ENCODE data around the gene C6orf132. TPM values are rescaled to one million over a fixed set of nuclear protein-coding genes. Genes with fewer than 3 reads are reported as not detected.

C6orf132 gene
- total RNA-seq, 2 donors from 2014 or later: 0.54 to 2.4 TPM

DNA sequence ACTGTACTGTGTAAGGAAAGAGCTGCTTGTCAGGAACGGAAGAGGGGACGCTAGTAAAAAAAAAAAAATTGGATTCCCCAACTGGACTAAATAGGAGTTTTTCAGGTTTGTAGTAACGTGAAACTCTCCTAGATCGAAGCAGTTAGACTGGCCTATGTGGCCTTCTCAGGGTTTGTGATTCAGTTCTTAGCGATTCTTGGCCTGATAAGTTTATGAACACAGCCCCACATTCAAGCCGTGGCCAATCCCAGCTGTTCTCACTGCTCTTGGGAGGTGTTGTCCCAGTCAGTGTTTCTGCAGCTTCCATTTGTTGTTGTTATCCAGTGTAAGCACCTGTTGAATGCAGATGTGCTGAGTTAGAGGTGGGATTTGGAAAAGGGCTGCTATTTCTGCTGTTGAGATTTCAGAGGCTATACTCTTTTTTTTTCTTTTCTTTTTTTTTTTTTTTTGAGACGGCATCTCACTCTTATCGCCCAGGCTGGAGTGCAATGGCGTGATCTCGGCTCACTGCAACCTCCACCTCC is 62.4 kb downstream of the C6orf132 start:
- no peaks in the 10 kb centered on the region for H3K9me3 ChIP-seq
- ATAC-seq (ENCODE audit: insufficient number of reproducible peaks, low FRiP score, low read depth) (no peak), DNase-seq (ENCODE audit: low spot score) (no peak)
- H3K4me3 ChIP-seq: no peak overlapping the region
- no peaks in the 10 kb centered on the region for H3K27me3 ChIP-seq (replicated peaks; ENCODE audit: insufficient read depth)
- H3K36me3 ChIP-seq: peaks cover 17% of the 10 kb centered on the region
- H3K4me1 ChIP-seq (ENCODE audit: control insufficient read depth in 1 of 2, low read depth in 2 of 2): no peaks in the 10 kb centered on the region
- no peak for TF ChIP-seq CTCF (IDR thresholded peaks at IDR 0.05)
- H3K27ac ChIP-seq: no peak overlapping the region

GRCh38 chr6:42078386-42078785 is 64.0 kb downstream of the C6orf132 start:
- no peak for ATAC-seq (ENCODE audit: insufficient number of reproducible peaks, low FRiP score, low read depth)
- TF ChIP-seq CTCF (IDR thresholded peaks at IDR 0.05): no peak
- Histone ChIP-seq H3K4me3 (no peak overlapping the region), H3K9me3 (no peaks in the 10 kb centered on the region), H3K36me3 (peaks cover 17% of the 10 kb centered on the region), H3K4me1 (ENCODE audit: control insufficient read depth in 1 of 2, low read depth in 2 of 2) (no peaks in the 10 kb centered on the region), H3K27ac (no peak overlapping the region), H3K27me3 (replicated peaks; ENCODE audit: insufficient read depth) (no peaks in the 10 kb centered on the region)
- DNase-seq (ENCODE audit: low spot score): no peak

GRCh38 chr6:42075159-42075838 is 67.1 kb downstream of the C6orf132 start:
- no peak for DNase-seq (ENCODE audit: low spot score)
- no peak overlapping the region for H3K4me3 ChIP-seq
- peak; percentile 57 for TF ChIP-seq CTCF (IDR thresholded peaks at IDR 0.05)
- no peaks in the 10 kb centered on the region for H3K27me3 ChIP-seq (replicated peaks; ENCODE audit: insufficient read depth)
- ATAC-seq (ENCODE audit: insufficient number of reproducible peaks, low FRiP score, low read depth): no peak
- no peaks in the 10 kb centered on the region for H3K9me3 ChIP-seq
- H3K36me3 ChIP-seq: peaks cover 24% of the 10 kb centered on the region
- H3K27ac ChIP-seq: no peak overlapping the region
- H3K4me1 ChIP-seq (ENCODE audit: control insufficient read depth in 1 of 2, low read depth in 2 of 2): no peaks in the 10 kb centered on the region

DNA sequence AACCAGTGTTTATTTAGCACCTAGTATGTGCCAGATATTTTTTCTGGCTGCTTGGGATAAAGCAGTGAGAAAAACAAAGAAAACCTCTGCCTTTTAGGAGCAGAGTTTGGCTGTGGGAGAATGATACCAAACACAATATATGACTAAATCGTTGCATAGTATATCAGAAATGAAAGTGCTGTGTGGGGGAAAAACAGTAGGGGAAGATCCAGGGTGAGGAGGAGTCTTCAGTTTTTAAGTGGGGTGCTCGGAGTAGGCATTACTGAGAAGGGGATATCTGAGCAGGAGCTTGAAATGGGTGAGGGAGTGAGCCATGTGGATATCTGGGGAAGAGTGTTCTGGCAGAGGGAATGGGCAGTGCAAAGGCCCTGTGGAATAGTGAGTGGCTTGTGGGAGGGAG is 69.1 kb downstream of the C6orf132 start:
- Histone ChIP-seq H3K27ac (no peak overlapping the region), H3K9me3 (no peaks in the 10 kb centered on the region), H3K4me3 (no peak overlapping the region), H3K4me1 (ENCODE audit: control insufficient read depth in 1 of 2, low read depth in 2 of 2) (no peaks in the 10 kb centered on the region), H3K36me3 (peaks cover 32% of the 10 kb centered on the region), H3K27me3 (replicated peaks; ENCODE audit: insufficient read depth) (no peaks in the 10 kb centered on the region)
- DNase-seq (ENCODE audit: low spot score) (no peak), ATAC-seq (ENCODE audit: insufficient number of reproducible peaks, low FRiP score, low read depth) (no peak)
- no peak for TF ChIP-seq CTCF (IDR thresholded peaks at IDR 0.05)

DNA sequence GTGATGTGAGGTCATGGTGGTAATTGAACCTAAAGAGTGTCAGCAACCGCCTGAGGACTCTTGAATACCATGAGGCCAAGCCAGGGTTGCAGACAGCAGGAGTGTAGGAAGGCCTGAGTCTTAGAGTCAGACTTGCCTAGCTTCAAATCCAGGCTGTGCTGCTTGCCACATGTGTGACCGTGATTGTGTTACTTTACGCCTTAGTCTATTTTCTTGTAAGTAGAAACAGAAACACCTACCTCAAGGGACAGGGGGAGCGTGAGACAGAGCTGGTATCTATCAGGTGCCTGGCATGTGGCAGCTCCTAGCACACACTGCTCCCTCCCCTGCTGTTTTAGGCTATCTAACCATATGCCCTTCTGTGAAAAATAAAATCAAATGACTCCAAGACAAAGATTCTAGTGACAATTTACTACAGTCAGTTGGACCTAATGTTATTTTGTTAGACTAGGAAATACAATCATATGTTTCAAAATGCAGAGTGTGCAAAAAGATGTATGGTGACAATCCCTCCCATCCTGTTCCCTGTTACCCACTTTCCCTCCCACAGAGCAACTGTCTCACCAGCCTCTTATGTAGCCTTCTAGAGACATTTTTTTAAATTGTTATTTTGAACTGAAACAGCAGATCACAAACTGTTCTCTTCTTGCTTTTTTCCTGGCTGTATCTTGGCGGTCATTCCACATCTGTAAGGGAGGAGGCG is 70.4 kb downstream of the C6orf132 start:
- ATAC-seq (ENCODE audit: insufficient number of reproducible peaks, low FRiP score, low read depth) (no peak), DNase-seq (ENCODE audit: low spot score) (no peak)
- Histone ChIP-seq H3K27me3 (replicated peaks; ENCODE audit: insufficient read depth) (no peaks in the 10 kb centered on the region), H3K4me1 (ENCODE audit: control insufficient read depth in 1 of 2, low read depth in 2 of 2) (no peaks in the 10 kb centered on the region), H3K9me3 (no peaks in the 10 kb centered on the region), H3K4me3 (no peak overlapping the region), H3K27ac (no peak overlapping the region), H3K36me3 (peaks cover 39% of the 10 kb centered on the region)
- no peak for TF ChIP-seq CTCF (IDR thresholded peaks at IDR 0.05)
